Right atrium auricular region (tissue), 2 donors: ENCODE measurements around the gene STAT2. TPM values are rescaled to one million over a fixed set of nuclear protein-coding genes. Genes with fewer than 3 reads are reported as not detected.

Source experiments
- DNase-seq: peaks from one replicate; pipeline ENCODE4 v3.0.0-alpha.2; 2019; ENCODE audit warnings: low spot score
- H3K27ac ChIP-seq, 2 donors: fragments of 200-600 bp; sonication (generic); 1 replicate in 1 of 2; 2 replicates in 1 of 2; pipeline ENCODE4 v1.5.1; 2016 to 2019
- H3K27me3 ChIP-seq, 2 donors: fragments of 200-600 bp; sonication (generic); one replicate each; pipeline versions ENCODE4 v1.5.1 to v1.6.0; 2017 to 2019
- H3K36me3 ChIP-seq: fragments of 200-600 bp; sonication (generic); one replicate; pipeline ENCODE4 v1.5.1; 2016
- H3K4me1 ChIP-seq, 2 donors: fragments of 200-600 bp; sonication (generic); one replicate each; pipeline versions ENCODE4 v1.5.1 to v1.6.0; 2017 to 2019
- H3K4me3 ChIP-seq, 2 donors: fragments of 200-600 bp; sonication (generic); 1 replicate in 1 of 2; 2 replicates in 1 of 2; pipeline ENCODE4 v1.5.1; 2017 to 2019; ENCODE audit warnings: mild to moderate bottlenecking in 1 of 2, moderate library complexity in 1 of 2
- H3K9me3 ChIP-seq, 2 donors: fragments of 200-600 bp; sonication (generic); one replicate each; pipeline ENCODE4 v1.5.1; 2019
- CTCF ChIP-seq, 2 donors: fragments of 200-600 bp; sonication (generic); IDR thresholded peaks; one replicate each; pipeline ENCODE4 v1.5.1; 2019; ENCODE audit warnings: antibody characterized with exemption in 2 of 2
- total RNA-seq, 2 donors: library from RNA; depleted of rRNA; stranded (reverse); fragments of >200 nt; gene quantifications; one replicate each; pipeline ENCODE4 v1.1.0, GENCODE V29; 2016

STAT2 gene
- total RNA-seq, 2 donors from 2014 or later, result 28.3 to 41.0 TPM

- no peak for DNase-seq
- H3K4me1 ChIP-seq, result peaks cover 0 to 20% of the 10 kb centered on the region in 2 donors
- no peak for TF ChIP-seq CTCF (IDR thresholded peaks at IDR 0.05)
- H3K36me3 ChIP-seq, result peaks cover 29% of the 10 kb centered on the region
- H3K9me3 ChIP-seq, result no peaks in the 10 kb centered on the region
- H3K27me3 ChIP-seq, result no peaks in the 10 kb centered on the region
- no peak overlapping the region for H3K27ac ChIP-seq
- H3K4me3 ChIP-seq, result no peak overlapping the region
These were observed 55.6 kb downstream of the STAT2 start for GRCh38 chr12:56304276-56304675.

GRCh38 chr12:56300644-56301464 lies 59.1 kb downstream of the STAT2 start:
- Histone ChIP-seq H3K27me3 (no peaks in the 10 kb centered on the region), H3K9me3 (no peaks in the 10 kb centered on the region), H3K4me1 (peaks cover 0 to 54% of the 10 kb centered on the region in 2 donors), H3K27ac (peak overlapping the region; percentile 88 to 91), H3K4me3 (peak overlapping the region; percentile 65 to 90), H3K36me3 (peaks cover 16% of the 10 kb centered on the region)
- no peak for TF ChIP-seq CTCF (IDR thresholded peaks at IDR 0.05)
- no peak for DNase-seq

GRCh38 chr12:56299853-56300643 lies 59.9 kb downstream of the STAT2 start, which contains the start of gene CS:
TSS of gene CS (minus strand) at chr12:56300330. CDS start at chr12:56300201, 129 bp downstream.
- H3K4me3 ChIP-seq, result peak within 1 kb of the TSS; percentile 65 to 90
- H3K4me1 ChIP-seq, result peaks cover 0 to 54% of the 10 kb centered on the region in 2 donors
- peaks cover 11% of the 10 kb centered on the region for H3K36me3 ChIP-seq
- TF ChIP-seq CTCF (IDR thresholded peaks at IDR 0.05), result no peak
- H3K27ac ChIP-seq, result peak within 1 kb of the TSS; percentile 88 to 91
- peak; percentile 99 for DNase-seq
- no peaks in the 10 kb centered on the region for H3K27me3 ChIP-seq
- no peaks in the 10 kb centered on the region for H3K9me3 ChIP-seq

GRCh38 chr12:56299308-56299852 lies 60.5 kb downstream of the STAT2 start:
- Histone ChIP-seq H3K4me1 (peaks cover 0 to 54% of the 10 kb centered on the region in 2 donors), H3K9me3 (no peaks in the 10 kb centered on the region), H3K27ac (peak overlapping the region; percentile 88 to 91), H3K4me3 (peak overlapping the region; percentile 65 to 90), H3K36me3 (peaks cover 9% of the 10 kb centered on the region), H3K27me3 (no peaks in the 10 kb centered on the region)
- TF ChIP-seq CTCF (IDR thresholded peaks at IDR 0.05), result no peak
- DNase-seq, result peak; percentile 59

- no peaks in the 10 kb centered on the region for H3K9me3 ChIP-seq
- no peaks in the 10 kb centered on the region for H3K27me3 ChIP-seq
- H3K36me3 ChIP-seq, result peaks cover 9% of the 10 kb centered on the region
- peak overlapping the region; percentile 88 to 91 for H3K27ac ChIP-seq
- peaks cover 0 to 58% of the 10 kb centered on the region in 2 donors for H3K4me1 ChIP-seq
- DNase-seq, result no peak
- no peak for TF ChIP-seq CTCF (IDR thresholded peaks at IDR 0.05)
- peak overlapping the region; percentile 65 to 90 for H3K4me3 ChIP-seq
These were observed 61.1 kb downstream of the STAT2 start for GRCh38 chr12:56298828-56299227.
